ENCODE measurements around the gene ZDHHC11B.

DNA sequence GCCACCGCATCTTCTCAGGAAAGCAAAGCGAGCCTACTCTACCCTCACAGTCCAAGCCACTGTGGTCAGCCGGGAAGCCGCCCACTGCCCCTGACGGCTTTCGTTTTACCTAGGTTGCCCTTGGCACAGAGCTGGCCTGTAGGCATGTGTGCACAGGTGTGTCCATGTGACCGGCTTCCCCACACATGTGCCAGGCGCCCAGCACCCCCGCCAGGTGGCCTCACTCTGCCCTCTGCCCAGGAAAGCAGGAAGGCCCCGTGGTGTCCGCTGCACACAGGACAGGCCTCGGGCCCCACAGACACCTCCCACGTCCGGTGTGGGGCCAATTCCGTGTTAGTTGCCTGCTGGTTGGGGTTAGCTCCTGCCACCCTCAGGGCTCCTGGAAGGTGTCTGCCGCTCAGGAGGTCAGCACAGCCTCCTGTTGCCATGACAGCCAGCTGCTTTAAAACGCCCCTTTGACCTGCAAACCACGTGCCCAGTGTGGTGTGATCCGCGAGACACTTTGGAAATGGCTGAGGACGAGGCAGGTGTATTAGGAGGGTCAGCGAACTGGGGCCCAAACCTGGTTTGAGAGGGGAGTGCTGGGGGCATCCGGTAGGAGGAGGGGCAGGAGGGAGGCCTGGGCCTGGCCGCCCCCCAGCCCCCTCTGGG, 120.1 kb downstream of the ZDHHC11B start:
- TF ChIP-seq, protein P1, sequence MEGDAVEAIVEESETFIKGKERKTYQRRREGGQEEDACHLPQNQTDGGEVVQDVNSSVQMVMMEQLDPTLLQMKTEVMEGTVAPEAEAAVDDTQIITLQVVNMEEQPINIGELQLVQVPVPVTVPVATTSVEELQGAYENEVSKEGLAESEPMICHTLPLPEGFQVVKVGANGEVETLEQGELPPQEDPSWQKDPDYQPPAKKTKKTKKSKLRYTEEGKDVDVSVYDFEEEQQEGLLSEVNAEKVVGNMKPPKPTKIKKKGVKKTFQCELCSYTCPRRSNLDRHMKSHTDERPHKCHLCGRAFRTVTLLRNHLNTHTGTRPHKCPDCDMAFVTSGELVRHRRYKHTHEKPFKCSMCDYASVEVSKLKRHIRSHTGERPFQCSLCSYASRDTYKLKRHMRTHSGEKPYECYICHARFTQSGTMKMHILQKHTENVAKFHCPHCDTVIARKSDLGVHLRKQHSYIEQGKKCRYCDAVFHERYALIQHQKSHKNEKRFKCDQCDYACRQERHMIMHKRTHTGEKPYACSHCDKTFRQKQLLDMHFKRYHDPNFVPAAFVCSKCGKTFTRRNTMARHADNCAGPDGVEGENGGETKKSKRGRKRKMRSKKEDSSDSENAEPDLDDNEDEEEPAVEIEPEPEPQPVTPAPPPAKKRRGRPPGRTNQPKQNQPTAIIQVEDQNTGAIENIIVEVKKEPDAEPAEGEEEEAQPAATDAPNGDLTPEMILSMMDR (IDR thresholded peaks at IDR 0.05): no peak
- no peak for TF ChIP-seq POLR2A (IDR thresholded peaks at IDR 0.05)
